Adrenal gland (tissue), 5 donors: ENCODE data around the gene GNAT1.

ENCODE experiments used
- CTCF ChIP-seq, 6 experiments: fragments of 450-650 bp in 4 of 6; fragments of 200-600 bp in 2 of 6; sonication (generic) in 1 of 6; IDR thresholded peaks; 1 replicate in 5 of 6; 2 replicates in 1 of 6; pipeline versions ENCODE4 v1.5.1 to v1.8.0; 2016 to 2021; ENCODE audit warnings: antibody characterized with exemption in 6 of 6, mild to moderate bottlenecking in 2 of 6, moderate library complexity in 1 of 6
- POLR2A ChIP-seq, 2 donors: fragments of 450-650 bp; IDR thresholded peaks; one replicate each; pipeline ENCODE4 v1.6.1; 2017; ENCODE audit warnings: antibody characterized with exemption in 2 of 2, mild to moderate bottlenecking in 2 of 2, moderate library complexity in 1 of 2
- donor health status: DM: no; HTN: no; CAD: no.

GRCh38 chr3:50203113-50203808, 11.9 kb downstream of the GNAT1 start:
- TF ChIP-seq CTCF (IDR thresholded peaks at IDR 0.05): no peak
- TF ChIP-seq POLR2A (IDR thresholded peaks at IDR 0.05): no peak
